Naive B cell (primary cell): ENCODE measurements around the gene PACS1. TPM values are rescaled to one million over a fixed set of nuclear protein-coding genes. Genes with fewer than 3 reads are reported as not detected.

Source experiments
- ATAC-seq, 2 donors: fragments of 150-1000 bp; cut with Tn5 transposase; 2 replicates each; pipeline ENCODE4 v1.10.0; 2021; ENCODE audit warnings: low read depth in 2 of 2, mild to moderate bottlenecking in 2 of 2, moderate library complexity in 2 of 2
- DNase-seq: peaks from one replicate; pipeline ENCODE4 v3.0.0; 2022
- H3K27ac Mint-ChIP-seq, 6 donors: one replicate each; pipeline ENCODE4 v1.8.0; 2020 to 2022; ENCODE audit warnings: mild to moderate bottlenecking in 6 of 6, mixed read lengths in 6 of 6, moderate library complexity in 5 of 6, inconsistent platforms in 2 of 6
- H3K27me3 Mint-ChIP-seq, 3 donors: one replicate each; pipeline ENCODE4 v1.8.0; 2021 to 2022; ENCODE audit warnings: mixed read lengths in 3 of 3, mild to moderate bottlenecking in 1 of 3
- H3K36me3 Mint-ChIP-seq, 2 donors: one replicate each; pipeline ENCODE4 v1.8.0; 2020 to 2022; ENCODE audit warnings: mixed read lengths in 2 of 2, inconsistent platforms in 1 of 2, mild to moderate bottlenecking in 1 of 2
- H3K4me1 Mint-ChIP-seq, 3 donors: one replicate each; pipeline ENCODE4 v1.8.0; 2020 to 2022; ENCODE audit warnings: mixed read lengths in 3 of 3, inconsistent platforms in 1 of 3, mild to moderate bottlenecking in 1 of 3, moderate library complexity in 1 of 3
- H3K4me3 Mint-ChIP-seq, 8 donors: one replicate each; pipeline ENCODE4 v1.8.0; 2020 to 2022; ENCODE audit warnings: mild to moderate bottlenecking in 8 of 8, mixed read lengths in 8 of 8, moderate library complexity in 8 of 8, inconsistent platforms in 2 of 8
- H3K9me3 Mint-ChIP-seq, 7 donors: one replicate each; pipeline ENCODE4 v1.8.0; 2020 to 2022; ENCODE audit warnings: mixed read lengths in 7 of 7, mild to moderate bottlenecking in 5 of 7, inconsistent platforms in 2 of 7, moderate library complexity in 1 of 7
- polyA plus RNA-seq, 6 donors: library from polyadenylated mRNA; unstranded; fragments of 300-500 nt; fragmentation: Illumina TruSeq; gene quantifications; one replicate each; pipeline ENCODE4 v1.2.3, GENCODE V29; 2021; ENCODE audit warnings: low read depth in 6 of 6

Gene PACS1
- polyA plus RNA-seq, 6 donors from 2014 or later: 44.3 to 133 (median 57.3) TPM

DNA sequence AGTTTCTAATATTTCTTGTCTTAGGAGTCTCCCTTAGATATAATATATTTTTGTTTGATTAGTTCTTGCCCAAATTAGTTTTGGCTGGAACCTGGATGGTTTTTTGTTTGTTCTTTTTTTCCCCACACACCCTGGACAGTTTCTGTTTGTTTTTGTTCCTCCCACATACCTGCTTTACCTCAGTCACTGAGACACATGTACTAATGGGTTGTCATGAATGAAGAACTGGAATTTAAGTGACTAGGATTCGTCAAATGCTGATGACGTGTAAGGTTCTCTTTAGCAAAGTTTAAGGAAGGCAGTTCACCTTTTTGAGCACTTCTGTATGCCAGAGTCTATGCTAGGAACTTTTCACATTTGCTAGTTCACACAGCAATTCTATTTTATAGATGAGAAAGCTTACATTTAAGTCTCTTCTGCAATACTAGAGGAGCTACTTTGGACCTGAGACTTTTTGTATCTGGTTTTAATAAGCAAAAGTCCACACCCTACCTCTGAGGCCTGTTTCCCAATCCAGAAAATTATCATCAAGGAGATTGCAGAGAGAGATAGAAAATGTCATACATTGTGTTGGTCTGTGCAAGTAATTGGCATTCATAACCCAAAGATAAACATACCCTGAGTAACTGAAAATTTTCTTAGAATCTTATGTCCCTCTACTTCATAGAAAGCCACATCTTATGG is 111.7 kb downstream of the PACS1 start:
- no peaks in the 10 kb centered on the region for H3K27me3 Mint-ChIP-seq
- no peak overlapping the region for H3K27ac Mint-ChIP-seq
- peaks cover 28 to 48% (median 31%) of the 10 kb centered on the region in 3 donors for H3K4me1 Mint-ChIP-seq
- peaks cover 2 to 7% of the 10 kb centered on the region in 2 donors for H3K36me3 Mint-ChIP-seq
- no peak overlapping the region for H3K4me3 Mint-ChIP-seq
- peaks cover 0 to 2% (median 0%) of the 10 kb centered on the region in 7 donors for H3K9me3 Mint-ChIP-seq
- ATAC-seq (no peak), DNase-seq (no peak)

DNA sequence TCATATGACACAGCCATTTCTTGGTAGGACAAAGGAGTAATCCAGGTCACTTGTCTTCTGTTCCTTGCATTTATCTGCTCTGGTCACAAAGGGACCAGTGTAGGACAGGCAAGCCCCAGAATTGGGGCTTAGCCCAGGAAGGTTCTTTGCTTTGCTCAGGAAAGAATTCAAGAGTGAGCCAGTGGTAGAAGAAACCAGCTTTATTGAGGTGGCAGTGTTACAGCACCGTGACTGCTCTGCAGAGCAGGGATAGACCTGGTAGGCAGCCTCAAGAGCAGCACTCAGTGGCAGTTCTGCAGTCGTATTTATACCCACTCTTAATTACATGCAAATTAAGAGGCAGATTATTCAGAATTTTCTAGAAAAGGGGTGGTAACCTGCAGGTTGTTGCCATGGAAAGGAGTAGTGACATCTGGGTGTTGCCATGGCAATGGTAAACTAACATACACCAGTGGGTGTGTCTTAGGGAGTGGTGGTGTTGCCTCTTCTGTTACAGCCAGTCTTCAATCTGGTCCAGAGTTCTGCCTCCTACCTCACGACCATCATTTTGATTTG is 113.5 kb downstream of the PACS1 start:
- peaks cover 0 to 2% (median 0%) of the 10 kb centered on the region in 7 donors for H3K9me3 Mint-ChIP-seq
- peaks cover 37 to 55% (median 49%) of the 10 kb centered on the region in 3 donors for H3K4me1 Mint-ChIP-seq
- H3K27me3 Mint-ChIP-seq: no peaks in the 10 kb centered on the region
- H3K36me3 Mint-ChIP-seq: peaks cover 12 to 19% of the 10 kb centered on the region in 2 donors
- ATAC-seq (peak; percentile 85 to 98), DNase-seq (peak; percentile 40)
- H3K4me3 Mint-ChIP-seq: peak overlapping the region in 1 of 8 donors; percentile 5
- H3K27ac Mint-ChIP-seq: peak overlapping the region in 2 of 6 donors; percentile 10 to 66

DNA sequence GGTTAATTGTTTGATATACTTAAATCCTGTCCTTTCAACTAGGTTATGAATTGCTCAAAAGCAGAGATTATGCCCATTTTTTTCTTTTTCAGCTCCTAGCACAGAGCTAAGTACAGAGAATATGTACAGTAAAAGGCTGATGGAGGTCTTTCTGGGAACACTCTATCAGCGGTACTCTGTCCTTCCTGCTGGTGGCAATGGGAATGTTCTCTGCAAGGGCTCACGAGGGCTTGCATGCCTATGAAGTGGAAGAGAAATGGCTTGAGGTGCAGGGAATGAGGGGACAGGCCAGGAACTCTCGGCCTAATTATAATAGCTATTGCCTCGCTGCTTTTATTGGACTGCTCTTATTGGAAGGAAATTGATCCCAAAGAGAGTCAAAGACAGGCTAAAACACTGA is 114.7 kb downstream of the PACS1 start:
- peaks cover 12 to 23% of the 10 kb centered on the region in 2 donors for H3K36me3 Mint-ChIP-seq
- no peak overlapping the region for H3K4me3 Mint-ChIP-seq
- H3K27ac Mint-ChIP-seq: peak overlapping the region in 5 of 6 donors; percentile 28 to 70 (median 30)
- H3K4me1 Mint-ChIP-seq: peaks cover 32 to 50% (median 45%) of the 10 kb centered on the region in 3 donors
- peaks cover 0 to 2% (median 0%) of the 10 kb centered on the region in 7 donors for H3K9me3 Mint-ChIP-seq
- no peaks in the 10 kb centered on the region for H3K27me3 Mint-ChIP-seq
- ATAC-seq (no peak), DNase-seq (no peak)

DNA sequence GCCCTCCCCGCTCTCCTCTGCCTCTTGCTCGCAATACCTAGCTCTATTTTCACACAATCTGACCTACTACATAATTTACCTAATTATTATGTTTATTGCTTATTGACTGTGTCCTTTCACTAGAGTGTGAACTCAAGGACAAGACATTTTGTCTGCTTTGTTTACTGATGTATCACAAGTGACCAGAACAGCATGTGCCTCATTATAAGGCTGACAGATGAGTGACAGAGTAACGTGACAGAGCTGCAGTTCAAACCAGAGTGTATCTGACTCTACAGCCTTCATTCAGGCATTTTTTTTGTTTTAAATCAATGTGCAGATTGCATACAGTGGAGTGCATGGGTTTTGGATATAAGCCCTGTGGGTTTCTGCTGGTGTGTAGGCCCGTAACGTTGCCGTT is 116.4 kb downstream of the PACS1 start:
- Mint-ChIP-seq H3K27ac (peak overlapping the region in 2 of 6 donors; percentile 83 to 84), H3K4me1 (peaks cover 35 to 54% (median 39%) of the 10 kb centered on the region in 3 donors), H3K9me3 (peaks cover 0 to 2% (median 0%) of the 10 kb centered on the region in 7 donors), H3K4me3 (no peak overlapping the region), H3K36me3 (peaks cover 12 to 26% of the 10 kb centered on the region in 2 donors), H3K27me3 (no peaks in the 10 kb centered on the region)
- DNase-seq (no peak), ATAC-seq (no peak)

DNA sequence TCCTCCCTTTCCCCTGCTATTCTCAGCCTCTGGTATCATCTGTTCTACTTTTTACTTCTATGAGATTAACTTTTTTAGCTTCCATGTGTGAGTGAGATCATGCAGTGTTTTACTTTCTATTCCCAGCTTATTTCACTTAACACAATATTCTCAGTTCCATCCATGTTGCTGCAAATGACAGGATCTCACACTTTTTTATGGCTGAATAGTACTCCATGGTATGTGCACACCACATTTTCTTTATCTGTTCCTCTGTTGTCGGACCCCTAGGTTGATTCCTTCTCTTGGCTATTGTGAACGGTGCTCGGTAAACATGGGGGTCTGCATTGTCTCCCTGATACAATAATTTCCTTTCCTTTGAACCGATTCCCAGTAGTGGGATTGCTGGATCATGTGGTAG is 117.4 kb downstream of the PACS1 start:
- H3K27ac Mint-ChIP-seq: peak overlapping the region in 2 of 6 donors; percentile 17 to 84
- peaks cover 12 to 26% of the 10 kb centered on the region in 2 donors for H3K36me3 Mint-ChIP-seq
- DNase-seq (no peak), ATAC-seq (no peak)
- no peaks in the 10 kb centered on the region for H3K27me3 Mint-ChIP-seq
- H3K4me1 Mint-ChIP-seq: peaks cover 39 to 59% (median 40%) of the 10 kb centered on the region in 3 donors
- no peak overlapping the region for H3K4me3 Mint-ChIP-seq
- peaks cover 0 to 2% (median 0%) of the 10 kb centered on the region in 7 donors for H3K9me3 Mint-ChIP-seq

DNA sequence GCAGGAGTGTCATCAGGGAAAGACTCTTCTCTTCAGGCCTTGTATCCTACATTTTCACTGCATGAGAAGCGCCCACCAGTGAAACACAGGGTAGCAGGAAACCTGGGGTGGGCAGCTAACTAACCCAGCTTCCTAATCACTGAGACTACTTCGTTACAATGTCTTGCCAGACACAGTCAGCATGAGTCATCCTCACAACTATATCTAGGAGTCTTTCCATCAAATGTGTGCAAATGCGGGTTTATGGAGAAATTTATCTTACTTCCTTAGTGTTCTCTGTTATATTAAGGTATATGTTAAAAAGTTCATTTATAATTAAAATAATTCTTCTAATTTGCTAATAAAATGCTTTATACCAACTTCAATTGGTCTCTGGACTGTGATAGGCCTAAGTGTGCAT is 118.5 kb downstream of the PACS1 start:
- DNase-seq (no peak), ATAC-seq (no peak)
- Mint-ChIP-seq H3K4me3 (peak overlapping the region in 1 of 8 donors; percentile 4), H3K9me3 (peaks cover 0 to 2% (median 0%) of the 10 kb centered on the region in 7 donors), H3K36me3 (peaks cover 12 to 26% of the 10 kb centered on the region in 2 donors), H3K4me1 (peaks cover 37 to 60% (median 40%) of the 10 kb centered on the region in 3 donors), H3K27ac (peak overlapping the region in 1 of 6 donors; percentile 87), H3K27me3 (no peaks in the 10 kb centered on the region)

DNA sequence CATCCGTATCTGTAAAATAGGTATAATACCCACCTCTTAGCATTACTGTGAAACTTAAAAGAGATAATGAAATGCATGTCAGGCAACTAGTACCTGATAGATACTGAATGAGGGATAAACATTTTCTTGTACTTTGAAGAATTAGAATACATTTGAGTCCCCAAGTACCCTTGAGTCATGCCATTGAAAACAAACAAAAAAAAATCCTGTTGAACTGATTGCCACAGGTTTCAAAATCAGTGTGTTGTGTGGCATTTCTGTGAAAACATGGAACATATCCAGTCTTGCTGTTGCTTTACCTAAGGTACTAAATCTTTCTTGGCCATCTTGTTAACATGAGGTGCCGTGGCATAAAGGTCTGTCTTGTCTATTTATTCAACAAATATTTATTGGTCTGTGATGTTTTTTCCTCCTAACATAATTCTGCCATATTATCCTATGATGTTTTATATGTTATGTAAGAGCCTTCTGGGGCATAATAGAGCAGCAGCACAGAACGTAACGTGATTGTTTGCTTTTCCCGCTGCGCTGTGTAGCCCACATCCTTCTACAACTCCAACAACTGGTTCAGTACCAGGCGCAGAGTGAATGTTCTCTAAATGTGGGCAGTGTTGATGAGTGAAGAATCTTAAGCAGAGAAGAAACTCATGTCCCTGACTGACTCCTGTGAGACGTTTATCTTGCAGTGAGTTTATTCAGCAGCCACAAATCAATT is 119.1 kb downstream of the PACS1 start:
- Mint-ChIP-seq H3K27me3 (no peaks in the 10 kb centered on the region), H3K36me3 (peaks cover 12 to 26% of the 10 kb centered on the region in 2 donors), H3K9me3 (peaks cover 0 to 2% (median 0%) of the 10 kb centered on the region in 7 donors), H3K27ac (no peak overlapping the region), H3K4me1 (peaks cover 37 to 57% (median 40%) of the 10 kb centered on the region in 3 donors), H3K4me3 (no peak overlapping the region)
- ATAC-seq: no peak
- no peak for DNase-seq

DNA sequence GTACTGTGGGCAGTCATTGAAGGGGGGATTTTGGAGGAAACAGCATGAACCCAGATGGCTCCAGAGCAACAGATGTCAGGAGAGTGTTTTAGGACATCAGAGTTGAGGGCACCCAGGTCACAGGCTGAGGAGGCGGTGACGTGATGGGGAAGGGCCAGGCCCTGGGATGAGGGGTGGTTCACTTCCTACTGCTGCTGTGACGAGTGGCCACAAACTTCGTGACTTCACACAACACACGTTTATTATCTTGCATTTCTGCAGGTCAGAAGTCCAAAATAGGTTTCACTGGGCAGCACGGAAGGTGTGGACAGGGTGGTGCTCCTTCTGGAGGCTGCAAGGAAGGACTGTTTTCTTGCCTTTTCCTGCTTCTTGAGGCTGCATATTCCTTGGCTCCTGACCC is 120.7 kb downstream of the PACS1 start:
- Mint-ChIP-seq H3K4me1 (peaks cover 25 to 45% (median 33%) of the 10 kb centered on the region in 3 donors), H3K27ac (peak overlapping the region in 1 of 6 donors; percentile 20), H3K4me3 (no peak overlapping the region), H3K9me3 (peaks cover 0 to 2% (median 0%) of the 10 kb centered on the region in 7 donors), H3K27me3 (no peaks in the 10 kb centered on the region), H3K36me3 (peaks cover 12 to 33% of the 10 kb centered on the region in 2 donors)
- DNase-seq: no peak
- no peak for ATAC-seq

DNA sequence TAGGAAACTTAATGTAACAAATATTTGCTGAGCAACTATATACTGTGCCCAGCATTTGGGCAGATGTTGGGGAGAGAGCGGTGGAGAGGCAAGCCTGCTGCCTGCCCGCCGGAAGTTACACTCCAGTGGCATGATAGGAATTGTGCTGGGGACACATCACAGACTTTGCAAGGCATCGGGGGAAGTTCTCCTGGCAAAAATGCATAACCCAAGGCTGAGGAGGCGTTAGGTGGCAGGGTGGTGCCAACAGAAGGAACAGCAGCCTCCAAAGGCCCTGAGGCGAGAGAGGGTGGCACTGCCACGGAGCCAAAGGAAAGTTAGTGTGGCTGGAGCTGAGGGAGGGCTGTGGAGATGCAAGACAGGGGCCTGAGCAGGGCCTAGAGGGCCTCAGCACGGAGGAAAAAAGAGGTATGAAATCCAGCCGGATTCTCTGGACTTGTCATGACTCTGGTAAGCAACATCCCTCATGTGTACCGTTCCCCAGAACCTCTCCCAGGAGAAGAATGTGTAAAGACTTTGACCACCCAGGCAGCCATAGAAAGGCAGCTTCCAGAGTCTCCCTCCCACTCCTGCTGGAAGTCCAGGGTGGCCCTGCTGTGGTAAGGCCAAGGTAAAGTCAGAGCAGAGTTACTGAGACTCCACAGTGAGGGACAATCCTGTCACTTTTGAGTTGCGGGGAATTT is 122.2 kb downstream of the PACS1 start:
- Mint-ChIP-seq H3K9me3 (peaks cover 0 to 2% (median 0%) of the 10 kb centered on the region in 7 donors), H3K4me1 (peaks cover 22 to 33% (median 25%) of the 10 kb centered on the region in 3 donors), H3K27me3 (no peaks in the 10 kb centered on the region), H3K4me3 (no peak overlapping the region), H3K36me3 (peaks cover 11 to 21% of the 10 kb centered on the region in 2 donors), H3K27ac (peak overlapping the region in 4 of 6 donors; percentile 41 to 84 (median 50))
- DNase-seq: no peak
- no peak for ATAC-seq

DNA sequence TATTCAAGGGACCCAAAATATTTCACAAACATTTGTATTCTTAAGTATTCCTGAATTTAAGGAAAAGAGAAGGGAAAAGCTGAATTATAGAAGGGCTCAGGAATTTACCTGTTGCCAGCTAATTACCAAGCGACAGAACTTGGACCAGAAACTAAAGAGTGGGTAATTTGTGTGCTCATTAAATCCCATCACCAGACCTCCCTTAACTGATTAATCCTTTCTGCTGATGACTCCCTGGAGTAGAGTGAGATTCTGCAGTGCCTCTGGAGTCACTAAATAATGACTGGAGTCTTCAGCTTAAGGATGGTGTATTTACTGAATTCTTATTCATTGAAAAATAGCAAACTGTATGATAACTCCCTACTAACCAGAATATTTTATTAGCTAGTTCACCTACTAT is 124.3 kb downstream of the PACS1 start:
- H3K27ac Mint-ChIP-seq: no peak overlapping the region
- no peak overlapping the region for H3K4me3 Mint-ChIP-seq
- H3K36me3 Mint-ChIP-seq: peaks cover 7 to 20% of the 10 kb centered on the region in 2 donors
- H3K9me3 Mint-ChIP-seq: peaks cover 0 to 3% (median 1%) of the 10 kb centered on the region in 7 donors
- ATAC-seq (no peak), DNase-seq (no peak)
- H3K4me1 Mint-ChIP-seq: peaks cover 10 to 20% (median 13%) of the 10 kb centered on the region in 3 donors
- H3K27me3 Mint-ChIP-seq: no peaks in the 10 kb centered on the region

DNA sequence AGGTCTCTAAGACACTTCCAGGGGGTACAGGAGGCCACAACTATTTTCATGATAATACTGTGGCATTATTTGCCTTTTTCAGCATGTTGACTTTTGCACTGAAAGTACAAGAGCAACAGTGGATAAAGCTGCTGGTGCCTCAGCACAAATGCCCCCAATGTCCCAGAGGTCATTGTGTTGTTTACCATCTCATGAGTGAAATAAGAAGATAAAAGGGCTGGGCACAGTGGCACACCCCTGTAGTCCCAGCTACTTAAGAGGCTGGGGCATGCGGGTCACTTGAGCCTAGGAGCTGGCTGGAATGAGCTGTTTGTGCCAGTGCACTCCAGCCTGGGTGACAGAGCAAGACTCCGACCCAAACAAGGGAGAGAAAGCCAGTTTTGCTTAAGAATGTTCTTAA is 125.8 kb downstream of the PACS1 start:
- no peak overlapping the region for H3K4me3 Mint-ChIP-seq
- H3K4me1 Mint-ChIP-seq: peaks cover 8 to 15% (median 9%) of the 10 kb centered on the region in 3 donors
- H3K9me3 Mint-ChIP-seq: peaks cover 0 to 10% (median 8%) of the 10 kb centered on the region in 7 donors
- H3K27me3 Mint-ChIP-seq: no peaks in the 10 kb centered on the region
- H3K27ac Mint-ChIP-seq: no peak overlapping the region
- ATAC-seq (no peak), DNase-seq (no peak)
- H3K36me3 Mint-ChIP-seq: peaks cover 14 to 18% of the 10 kb centered on the region in 2 donors

DNA sequence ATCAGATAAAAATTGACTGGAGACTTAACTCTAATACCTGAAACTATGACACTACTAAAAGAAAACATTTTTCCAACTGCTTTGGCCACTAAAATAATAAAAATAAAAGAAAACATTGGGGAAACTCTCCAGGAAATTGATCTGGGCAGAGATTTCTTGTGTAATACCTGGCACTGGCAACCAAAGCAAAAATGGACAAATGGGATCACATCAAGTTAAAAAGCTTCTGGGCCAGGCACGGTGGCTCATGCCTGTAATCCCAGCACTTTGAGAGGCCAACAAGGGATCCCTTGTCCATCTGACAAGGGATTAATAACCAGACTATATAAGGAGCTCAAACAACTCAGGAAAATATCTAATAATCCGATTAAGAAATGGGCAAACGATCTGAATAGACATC is 133.8 kb downstream of the PACS1 start:
- Mint-ChIP-seq H3K36me3 (peaks cover 15 to 17% of the 10 kb centered on the region in 2 donors), H3K27ac (peak overlapping the region in 1 of 6 donors; percentile 54), H3K4me3 (peak overlapping the region in 1 of 8 donors; percentile 35), H3K27me3 (no peaks in the 10 kb centered on the region), H3K4me1 (peaks cover 0 to 3% (median under 1%) of the 10 kb centered on the region in 3 donors), H3K9me3 (peaks cover 0 to 26% (median 14%) of the 10 kb centered on the region in 7 donors)
- ATAC-seq (no peak), DNase-seq (no peak)

DNA sequence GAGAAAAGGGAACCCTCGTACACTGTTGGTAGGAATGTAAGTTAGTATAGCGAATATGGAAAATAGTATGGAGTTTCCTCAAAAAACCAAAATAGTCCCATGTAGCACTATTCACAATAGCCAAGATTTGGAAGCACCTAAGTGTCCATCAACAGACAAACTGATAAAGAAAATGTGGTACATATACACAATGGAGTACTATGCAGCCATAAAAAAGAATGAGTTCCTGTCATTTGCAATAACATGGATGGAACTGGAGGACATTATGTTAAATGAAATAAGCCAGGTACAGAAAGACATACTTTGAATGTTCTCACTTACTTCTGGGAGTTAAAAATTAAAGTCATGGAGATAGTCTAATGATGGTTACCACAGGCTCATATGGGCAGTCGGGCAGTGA is 134.3 kb downstream of the PACS1 start:
- DNase-seq (no peak), ATAC-seq (no peak)
- Mint-ChIP-seq H3K9me3 (peaks cover 0 to 24% (median 14%) of the 10 kb centered on the region in 7 donors), H3K27me3 (no peaks in the 10 kb centered on the region), H3K4me3 (no peak overlapping the region), H3K36me3 (peaks cover 14 to 15% of the 10 kb centered on the region in 2 donors), H3K27ac (peak overlapping the region in 2 of 6 donors; percentile 60 to 87), H3K4me1 (peaks cover 0 to 8% (median 5%) of the 10 kb centered on the region in 3 donors)
